Loucy (cell line): Measurements from ENCODE around the gene SOCS6.

Experiments
- EZH2phosphoT487 ChIP-seq: fragments of 200-600 bp; IDR thresholded peaks from 2 replicates; pipeline ENCODE4 v1.6.1; 2018; ENCODE audit warnings: antibody characterized with exemption, mild to moderate bottlenecking, moderate library complexity, borderline replicate concordance
- TF ChIP-seq, protein P1 (sequence below): fragments of 200-600 bp; sonication (generic); conservative IDR thresholded peaks from 2 replicates; pipeline ENCODE4 v1.5.1; 2014; ENCODE audit warnings: mild to moderate bottlenecking, antibody characterized with exemption, low read length

DNA sequence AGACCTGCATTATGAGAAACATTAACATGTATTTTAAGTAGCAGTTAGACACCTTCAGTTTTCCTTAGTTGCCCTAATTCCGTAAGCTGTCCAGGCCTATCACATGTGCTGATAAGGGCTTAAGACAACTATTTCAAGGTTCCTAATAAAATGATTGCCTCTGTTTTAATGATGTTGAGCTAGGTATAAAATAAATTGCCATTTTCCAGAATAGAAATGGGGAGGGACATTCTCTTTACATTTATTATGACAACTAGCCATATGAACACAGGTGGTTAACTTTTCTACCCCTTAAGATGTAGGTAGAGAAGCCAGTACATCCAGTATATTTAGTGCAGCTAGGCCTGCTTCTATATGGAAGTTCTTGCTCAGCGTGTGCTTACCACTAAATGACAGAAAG, 65.9 kb downstream of the SOCS6 start:
- TF ChIP-seq, protein P1, sequence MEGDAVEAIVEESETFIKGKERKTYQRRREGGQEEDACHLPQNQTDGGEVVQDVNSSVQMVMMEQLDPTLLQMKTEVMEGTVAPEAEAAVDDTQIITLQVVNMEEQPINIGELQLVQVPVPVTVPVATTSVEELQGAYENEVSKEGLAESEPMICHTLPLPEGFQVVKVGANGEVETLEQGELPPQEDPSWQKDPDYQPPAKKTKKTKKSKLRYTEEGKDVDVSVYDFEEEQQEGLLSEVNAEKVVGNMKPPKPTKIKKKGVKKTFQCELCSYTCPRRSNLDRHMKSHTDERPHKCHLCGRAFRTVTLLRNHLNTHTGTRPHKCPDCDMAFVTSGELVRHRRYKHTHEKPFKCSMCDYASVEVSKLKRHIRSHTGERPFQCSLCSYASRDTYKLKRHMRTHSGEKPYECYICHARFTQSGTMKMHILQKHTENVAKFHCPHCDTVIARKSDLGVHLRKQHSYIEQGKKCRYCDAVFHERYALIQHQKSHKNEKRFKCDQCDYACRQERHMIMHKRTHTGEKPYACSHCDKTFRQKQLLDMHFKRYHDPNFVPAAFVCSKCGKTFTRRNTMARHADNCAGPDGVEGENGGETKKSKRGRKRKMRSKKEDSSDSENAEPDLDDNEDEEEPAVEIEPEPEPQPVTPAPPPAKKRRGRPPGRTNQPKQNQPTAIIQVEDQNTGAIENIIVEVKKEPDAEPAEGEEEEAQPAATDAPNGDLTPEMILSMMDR = no peak
- TF ChIP-seq EZH2phosphoT487 = no peak
